Fibroblast of villous mesenchyme (primary cell): ENCODE measurements around the gene ARGLU1. TPM values are rescaled to one million over a fixed set of nuclear protein-coding genes. Genes with fewer than 3 reads are reported as not detected.

Experiments
- DNase-seq: peaks from one replicate; pipeline ENCODE4 v3.0.0-alpha.2; 2010; ENCODE audit warnings: low read depth
- H3K4me3 ChIP-seq: 2 replicates; pipeline ENCODE4 v1.5.1; 2011; ENCODE audit warnings: low read depth, mild to moderate bottlenecking, low read length
- CTCF ChIP-seq: IDR thresholded peaks from 2 replicates; pipeline ENCODE4 v1.5.1; 2012; ENCODE audit warnings: low read depth, mild to moderate bottlenecking, low read length; ENCODE audit not compliant: insufficient read depth
- total RNA-seq: library from RNA; depleted of rRNA; stranded (reverse); fragments of >200 nt; gene quantifications from 2 replicates; pipeline ENCODE4 v1.2.3, GENCODE V29; 2012

Gene ARGLU1
- total RNA-seq, 1 donor = 51.0 TPM

DNA sequence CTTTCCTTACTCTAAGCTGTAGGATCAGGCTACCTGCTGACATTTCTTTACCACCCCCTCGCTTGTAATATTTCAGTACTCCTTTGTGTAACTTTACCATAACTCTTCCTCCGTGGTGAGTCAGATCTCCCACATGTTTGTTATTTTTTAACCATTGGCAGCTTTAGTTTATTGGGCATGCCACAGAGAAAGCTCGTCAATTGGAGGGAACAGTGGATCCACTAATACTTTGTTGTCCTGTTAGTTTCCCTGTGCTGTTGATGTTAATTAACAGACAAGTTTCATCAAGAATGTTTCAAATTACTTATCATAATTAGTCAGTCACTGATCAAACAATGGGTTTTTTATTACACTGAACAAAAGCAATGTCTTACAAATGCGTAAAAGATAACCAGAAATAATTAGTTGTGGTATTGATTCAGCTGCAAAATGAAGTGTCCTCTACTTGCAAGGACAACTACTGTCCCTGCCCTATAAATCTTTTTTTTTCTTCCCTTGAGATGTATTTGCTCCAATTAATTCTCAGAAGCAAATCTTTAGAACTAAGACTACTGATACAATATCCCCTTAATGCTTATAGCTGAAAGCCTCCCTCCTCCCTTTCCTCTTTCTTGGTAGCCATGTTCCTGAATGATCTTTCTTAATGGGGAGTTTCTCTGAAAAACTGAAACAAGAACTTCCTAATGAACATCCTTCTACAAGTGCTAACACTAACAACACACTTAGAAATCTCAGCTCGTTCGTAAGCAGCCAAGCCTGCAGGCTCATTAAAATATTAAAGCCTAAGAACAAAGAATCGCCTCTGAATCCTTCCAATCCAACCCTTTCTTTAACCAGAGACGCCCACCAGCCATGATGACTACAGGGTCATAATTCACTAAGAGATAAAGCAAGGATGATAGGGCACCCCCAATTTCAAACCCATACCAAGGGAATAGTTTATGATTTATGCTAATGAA lies 54.6 kb downstream of the ARGLU1 start:
- TF ChIP-seq CTCF = no peak
- peak; percentile 47 for DNase-seq
- H3K4me3 ChIP-seq = no peak overlapping the region

DNA sequence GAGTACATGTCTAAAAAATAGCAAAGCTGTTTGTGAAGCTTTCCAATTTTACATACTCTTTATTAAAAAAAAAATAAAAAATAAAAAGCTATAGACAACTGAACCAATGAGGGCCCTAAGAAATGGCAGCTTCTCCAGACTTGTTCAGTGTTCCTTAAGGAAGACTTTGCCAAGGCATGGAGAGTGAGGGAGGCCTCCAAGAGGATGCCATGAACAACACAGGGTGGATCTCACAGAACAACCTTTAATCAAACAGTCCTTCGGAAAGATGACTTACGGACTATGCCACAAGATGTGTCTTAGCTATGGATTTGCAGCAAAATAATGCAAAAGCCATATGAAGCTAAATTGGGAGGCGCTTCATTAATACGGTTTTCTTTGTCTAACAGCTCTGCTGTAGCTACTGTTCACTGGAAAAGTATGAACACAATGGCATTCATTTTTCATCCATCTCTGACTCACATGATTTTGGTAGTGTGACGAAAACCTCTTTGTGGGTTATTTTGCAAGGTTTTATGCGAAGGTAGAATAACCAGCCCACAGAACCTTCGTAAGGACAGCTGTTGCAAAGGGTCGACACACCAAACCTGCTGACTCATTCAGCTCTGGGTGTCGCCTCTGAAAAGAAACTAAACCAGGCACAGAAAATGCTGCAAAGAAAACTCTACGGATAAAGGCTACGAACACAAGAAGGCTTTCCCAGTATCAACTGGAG lies 60.2 kb downstream of the ARGLU1 start:
- peak overlapping the region; percentile 42 for H3K4me3 ChIP-seq
- no peak for TF ChIP-seq CTCF
- DNase-seq = peak; percentile 96

DNA sequence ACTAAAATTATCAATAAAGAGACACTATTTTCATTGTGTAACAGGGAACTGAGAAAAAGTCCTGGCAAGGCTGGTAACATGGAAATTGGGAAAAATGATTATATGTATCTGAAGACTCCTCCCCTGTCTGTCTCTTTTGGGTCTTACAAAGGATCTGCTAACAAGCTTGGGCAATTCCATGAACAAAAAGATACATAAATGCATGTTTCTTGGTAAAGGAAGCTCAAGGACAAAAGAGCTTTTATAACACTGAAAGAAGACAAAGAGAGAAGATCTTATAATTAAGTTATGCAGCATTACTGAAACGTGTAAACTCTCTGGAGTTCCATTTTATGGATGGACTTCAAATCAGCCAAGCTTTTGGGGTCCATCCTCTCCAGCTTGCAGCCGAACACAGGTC lies 61.7 kb downstream of the ARGLU1 start:
- DNase-seq = no peak
- no peak overlapping the region for H3K4me3 ChIP-seq
- no peak for TF ChIP-seq CTCF

DNA sequence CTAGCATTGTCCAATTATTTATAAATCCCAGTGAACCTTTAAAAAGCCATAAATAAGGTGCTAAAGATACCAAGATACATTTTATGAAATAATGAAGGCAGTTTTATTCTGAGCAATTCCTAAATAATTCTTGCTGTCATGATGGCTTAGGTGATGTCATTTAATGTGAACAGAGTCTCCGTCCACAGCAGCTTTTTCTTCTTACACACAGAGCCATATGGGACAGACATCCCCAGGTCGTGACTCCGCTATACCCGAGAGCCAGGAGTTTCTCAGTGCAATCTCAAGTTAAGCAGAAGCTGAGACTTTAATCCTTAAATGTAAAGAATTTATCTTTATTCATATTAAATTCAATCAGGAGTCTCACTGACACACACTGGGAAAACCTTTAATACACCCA lies 62.2 kb downstream of the ARGLU1 start:
- no peak for TF ChIP-seq CTCF
- DNase-seq = no peak
- no peak overlapping the region for H3K4me3 ChIP-seq

DNA sequence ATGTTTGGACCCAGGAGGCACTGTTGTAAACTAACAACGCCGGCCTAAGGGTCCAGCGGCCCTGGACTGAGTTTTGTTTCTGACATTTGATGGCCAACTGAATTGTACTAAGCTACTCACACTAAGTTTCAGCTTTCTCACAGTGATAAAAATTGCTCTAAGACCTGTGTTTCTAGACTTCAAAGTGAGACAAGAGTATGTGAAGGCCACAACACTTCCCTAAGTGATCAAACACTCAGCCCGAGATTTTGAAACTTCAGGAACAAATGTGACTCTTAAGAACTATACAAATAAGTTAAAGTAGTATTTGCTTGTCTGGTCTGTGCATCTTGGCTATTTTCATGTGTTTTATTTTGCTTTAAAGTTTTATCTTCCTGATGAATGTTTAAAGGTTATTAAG lies 62.6 kb downstream of the ARGLU1 start:
- TF ChIP-seq CTCF = no peak
- no peak for DNase-seq
- no peak overlapping the region for H3K4me3 ChIP-seq

DNA sequence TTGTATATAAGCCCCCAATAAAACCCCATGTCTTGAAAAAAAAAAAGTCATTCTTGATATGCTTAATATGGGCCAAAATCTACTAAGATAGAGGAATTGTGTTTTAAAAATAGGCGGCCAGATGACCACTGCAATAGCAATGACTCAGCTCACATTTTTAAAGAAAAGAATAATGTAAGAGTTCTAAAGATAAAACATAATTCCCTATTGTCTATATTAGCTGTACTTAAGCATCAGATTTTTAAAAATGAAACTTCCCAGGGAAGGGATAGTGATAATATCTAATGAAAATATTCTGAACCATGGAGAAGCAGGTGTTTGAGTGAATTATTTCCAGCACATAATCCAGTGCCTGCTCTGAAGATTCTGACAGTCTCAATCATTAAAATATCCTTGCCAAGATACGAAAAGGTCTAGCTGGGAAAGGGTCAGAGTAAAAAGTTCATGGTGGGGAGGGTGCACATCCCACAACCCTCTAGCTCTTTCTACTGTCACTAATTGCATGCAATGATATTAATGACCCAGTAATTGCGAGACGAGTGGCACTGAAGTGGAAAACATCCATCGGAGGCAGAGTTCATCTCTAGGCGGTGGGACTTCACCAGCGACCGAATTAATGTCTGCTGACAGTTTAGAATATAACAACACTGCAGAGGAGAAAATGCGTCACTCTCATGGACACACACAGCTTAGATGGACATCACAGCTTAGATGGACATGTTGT lies 64.0 kb downstream of the ARGLU1 start:
- TF ChIP-seq CTCF = no peak
- no peak overlapping the region for H3K4me3 ChIP-seq
- DNase-seq = no peak
